ENCODE data around the gene SLC32A1. TPM values are rescaled to one million over a fixed set of nuclear protein-coding genes. Genes with fewer than 3 reads are reported as not detected.

SLC32A1 gene, protein sequence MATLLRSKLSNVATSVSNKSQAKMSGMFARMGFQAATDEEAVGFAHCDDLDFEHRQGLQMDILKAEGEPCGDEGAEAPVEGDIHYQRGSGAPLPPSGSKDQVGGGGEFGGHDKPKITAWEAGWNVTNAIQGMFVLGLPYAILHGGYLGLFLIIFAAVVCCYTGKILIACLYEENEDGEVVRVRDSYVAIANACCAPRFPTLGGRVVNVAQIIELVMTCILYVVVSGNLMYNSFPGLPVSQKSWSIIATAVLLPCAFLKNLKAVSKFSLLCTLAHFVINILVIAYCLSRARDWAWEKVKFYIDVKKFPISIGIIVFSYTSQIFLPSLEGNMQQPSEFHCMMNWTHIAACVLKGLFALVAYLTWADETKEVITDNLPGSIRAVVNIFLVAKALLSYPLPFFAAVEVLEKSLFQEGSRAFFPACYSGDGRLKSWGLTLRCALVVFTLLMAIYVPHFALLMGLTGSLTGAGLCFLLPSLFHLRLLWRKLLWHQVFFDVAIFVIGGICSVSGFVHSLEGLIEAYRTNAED
- not detected in 5 replicates for total RNA-seq (2022; extraction: Qiagen RNA extraction)

DNA sequence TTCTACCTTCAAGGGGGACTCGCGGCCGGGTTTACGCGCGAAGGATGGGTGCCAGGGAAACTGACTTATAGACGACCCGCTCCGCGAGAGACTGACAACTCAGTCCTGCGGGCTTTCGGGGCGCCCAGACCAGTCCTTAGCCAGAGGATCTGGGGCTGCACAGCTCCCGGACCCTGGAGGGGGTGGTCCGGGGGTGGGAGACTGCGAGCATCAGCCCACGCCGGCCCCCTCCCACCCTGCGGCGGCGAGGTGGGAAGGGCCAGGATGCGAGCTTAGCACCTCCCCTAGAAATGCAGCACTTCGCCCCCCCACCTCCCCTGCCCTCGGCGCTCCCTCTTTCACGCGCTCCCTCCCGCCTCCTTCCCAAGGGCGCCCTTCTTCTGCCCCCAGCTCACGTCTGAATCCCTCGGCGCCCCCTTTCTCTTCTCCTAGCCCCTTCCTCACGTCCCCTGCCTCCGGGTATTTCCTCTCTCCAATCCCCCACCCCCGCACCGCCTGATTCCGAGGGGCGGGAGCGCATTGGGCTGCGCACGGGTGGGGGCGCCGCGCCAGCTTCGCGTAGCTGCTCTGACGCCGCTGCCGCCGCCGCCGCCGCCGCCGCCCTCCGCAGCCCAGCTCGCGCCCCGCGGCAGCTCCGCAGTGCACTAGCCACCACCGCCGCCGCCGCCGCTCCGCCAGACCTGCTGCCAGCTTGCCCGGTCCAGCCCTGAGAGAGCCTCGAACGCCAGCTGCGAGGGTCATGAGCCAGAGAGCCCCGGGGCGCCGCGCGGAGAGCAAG, at the start of gene SLC32A1:
Gene SLC32A1, plus strand, starts transcription at position 639 of the 778 bp plus-strand sequence. CDS start 239 bp downstream, outside the sequence.

DNA sequence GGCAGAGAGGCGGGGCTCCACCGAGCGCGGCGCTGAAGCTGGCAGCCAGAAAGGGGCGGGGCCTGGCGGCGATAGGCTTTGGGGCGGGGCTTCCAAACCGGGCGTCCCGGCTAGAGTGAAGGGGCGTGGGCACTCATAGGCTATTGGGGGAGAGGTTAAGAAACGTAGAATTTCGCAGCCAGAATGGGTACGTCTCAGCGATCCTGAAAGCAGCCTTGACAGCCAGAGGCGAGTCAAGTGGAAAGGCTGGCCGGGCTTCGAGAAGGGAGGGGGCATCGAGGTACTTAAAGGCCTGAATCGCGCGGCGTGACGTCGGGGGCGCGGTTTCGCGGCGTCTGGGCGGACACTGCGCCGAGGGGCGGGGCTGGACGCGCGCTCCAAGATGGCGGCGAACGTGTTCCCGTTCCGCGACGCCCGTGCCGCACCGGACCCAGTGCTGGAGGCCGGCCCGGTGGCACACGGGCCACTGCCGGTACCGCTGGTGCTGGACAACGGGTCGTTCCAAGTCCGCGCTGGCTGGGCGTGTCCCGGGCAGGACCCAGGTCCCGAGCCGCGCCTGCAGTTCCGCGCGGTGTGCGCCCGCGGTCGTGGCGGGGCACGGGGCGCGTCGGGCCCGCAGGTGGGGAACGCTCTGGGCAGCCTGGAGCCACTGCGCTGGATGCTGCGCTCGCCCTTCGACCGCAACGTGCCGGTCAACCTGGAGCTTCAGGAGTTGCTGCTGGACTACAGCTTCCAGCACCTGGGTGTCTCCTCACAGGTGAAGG, 24.0 kb downstream of the SLC32A1 start, which contains the start of gene ACTR5:
Gene ACTR5, plus strand, starts transcription at position 364 of the 764 bp plus-strand sequence. Its CDS starts 19 bp downstream, at position 383.

Other genes with a start within 250 kb of the SLC32A1 start
- not detected in 5 replicates for gene ADIG, start 143.3 kb upstream of the SLC32A1 start, total RNA-seq (2022; extraction: Qiagen RNA extraction)
- gene ARHGAP40, start 122.7 kb upstream of the SLC32A1 start, total RNA-seq (2022; extraction: Qiagen RNA extraction), result 0.05 to 0.09 TPM in 2 of 5 replicates, not detected in the others
- gene ACTR5, start 24.0 kb downstream of the SLC32A1 start, total RNA-seq (2022; extraction: Qiagen RNA extraction), result 8.7 to 10.7 TPM (median 9.6 TPM) in 5 replicates
- 0.08 to 0.17 TPM (median 0.15 TPM) in 5 replicates for gene PPP1R16B, start 81.2 kb downstream of the SLC32A1 start, total RNA-seq (2022; extraction: Qiagen RNA extraction)
- 57.5 to 70.7 TPM (median 65.5 TPM) in 5 replicates for gene FAM83D, start 201.9 kb downstream of the SLC32A1 start, total RNA-seq (2022; extraction: Qiagen RNA extraction)
- gene DHX35, start 237.9 kb downstream of the SLC32A1 start, total RNA-seq (2022; extraction: Qiagen RNA extraction), result 7.1 to 7.9 TPM (median 7.7 TPM) in 5 replicates